OCI-LY1 (cell line): ENCODE data around the gene TACSTD2.

Experiments
- H2AFZ ChIP-seq: fragments of 200-600 bp; sonication (generic), shearing (Covaris generic); 2 replicates; pipeline ENCODE4 v1.6.0; 2014; ENCODE audit warnings: antibody characterized with exemption, mild to moderate bottlenecking, low read length
- H3F3A ChIP-seq: fragments of 200-600 bp; sonication (generic), shearing (Covaris generic); 2 replicates; pipeline ENCODE4 v1.6.0; 2014; ENCODE audit warnings: mild to moderate bottlenecking, antibody characterized with exemption, low read length, moderate library complexity; ENCODE audit not compliant: insufficient read depth
- H3K27ac ChIP-seq: fragments of 200-600 bp; sonication (generic); 2 replicates; pipeline ENCODE4 v1.5.1; 2014; ENCODE audit warnings: low read length, mixed run types, mild to moderate bottlenecking, low read depth; ENCODE audit not compliant: poor library complexity, severe bottlenecking
- H3K27me3 ChIP-seq: fragments of 200-600 bp; sonication (generic); 2 replicates; pipeline ENCODE4 v1.6.0; 2014; ENCODE audit warnings: antibody characterized with exemption, mild to moderate bottlenecking, low read length, moderate library complexity; ENCODE audit not compliant: insufficient read depth
- H3K36me3 ChIP-seq: fragments of 200-600 bp; sonication (generic); 2 replicates; pipeline ENCODE4 v1.6.1; 2014; ENCODE audit warnings: mild to moderate bottlenecking, antibody characterized with exemption, low read length, moderate library complexity, mixed read lengths; ENCODE audit not compliant: insufficient read depth
- H3K4me1 ChIP-seq: fragments of 200-600 bp; sonication (generic); 2 replicates; pipeline ENCODE4 v1.5.1; 2014; ENCODE audit warnings: mild to moderate bottlenecking, low read length, moderate library complexity; ENCODE audit not compliant: insufficient read depth, severe bottlenecking
- H3K4me2 ChIP-seq: fragments of 200-600 bp; sonication (generic), shearing (Covaris generic); 2 replicates; pipeline ENCODE4 v1.6.1; 2014; ENCODE audit warnings: low read length
- H3K4me3 ChIP-seq: fragments of 200-600 bp; sonication (generic); 2 replicates; pipeline ENCODE4 v1.5.1; 2014; ENCODE audit warnings: low read length, low read depth, mild to moderate bottlenecking, mixed read lengths; ENCODE audit not compliant: poor library complexity, severe bottlenecking
- H3K79me2 ChIP-seq: fragments of 200-600 bp; shearing (Covaris generic); 2 replicates; pipeline ENCODE4 v1.6.1; 2016; ENCODE audit warnings: mixed run types, low read length, mixed read lengths; ENCODE audit not compliant: insufficient read depth
- H3K9ac ChIP-seq: fragments of 200-600 bp; sonication (generic), shearing (Covaris generic); 2 replicates; pipeline ENCODE4 v1.6.1; 2014; ENCODE audit warnings: mild to moderate bottlenecking, low read length, mixed read lengths
- H3K9me2 ChIP-seq: fragments of 200-600 bp; sonication (generic), shearing (Covaris generic); 2 replicates; pipeline ENCODE4 v1.6.1; 2014; ENCODE audit warnings: low read depth, mild to moderate bottlenecking, low read length, mixed read lengths
- H3K9me3 ChIP-seq: fragments of 200-600 bp; shearing (Covaris generic); 2 replicates; pipeline ENCODE4 v1.6.1; 2014; ENCODE audit warnings: low read length, mixed read lengths
- H4K20me1 ChIP-seq: fragments of 200-600 bp; sonication (generic), shearing (Covaris generic); 2 replicates; pipeline ENCODE4 v1.6.0; 2016; ENCODE audit warnings: mild to moderate bottlenecking, low read length; ENCODE audit not compliant: insufficient read depth
- CTCF ChIP-seq: fragments of 200-600 bp; sonication (generic), shearing (Covaris generic); IDR thresholded peaks from 2 replicates; pipeline ENCODE4 v1.5.1; 2017; ENCODE audit warnings: mild to moderate bottlenecking, antibody characterized with exemption, low read length, moderate library complexity, mixed read lengths
- EZH2 ChIP-seq: fragments of 200-600 bp; sonication (generic), shearing (Covaris generic); IDR thresholded peaks from 2 replicates; pipeline ENCODE4 v1.8.0; 2017; ENCODE audit warnings: borderline replicate concordance, mixed run types, mild to moderate bottlenecking, antibody characterized with exemption, low read length, moderate library complexity, mixed read lengths

The TACSTD2 gene

GRCh38 chr1:58622571-58622970 is 45.5 kb upstream of the TACSTD2 start:
- Histone ChIP-seq H3K27ac (no peak overlapping the region), H3K79me2 (no peaks in the 10 kb centered on the region), H3K36me3 (no peaks in the 10 kb centered on the region), H2AFZ (no peak overlapping the region), H4K20me1 (no peaks in the 10 kb centered on the region), H3K27me3 (no peaks in the 10 kb centered on the region), H3F3A (no peaks in the 10 kb centered on the region), H3K4me3 (no peak overlapping the region), H3K9ac (no peak overlapping the region), H3K4me1 (no peaks in the 10 kb centered on the region), H3K9me3 (no peaks in the 10 kb centered on the region), H3K9me2 (no peaks in the 10 kb centered on the region), H3K4me2 (no peak overlapping the region)
- TF ChIP-seq EZH2 (no peak), CTCF (no peak)

- no peaks in the 10 kb centered on the region for H3K9me3 ChIP-seq
- no peak overlapping the region for H3K27ac ChIP-seq
- no peaks in the 10 kb centered on the region for H3K36me3 ChIP-seq
- H3K4me1 ChIP-seq = no peaks in the 10 kb centered on the region
- H3K79me2 ChIP-seq = no peaks in the 10 kb centered on the region
- H3K4me2 ChIP-seq = no peak overlapping the region
- no peak for TF ChIP-seq CTCF
- no peak for TF ChIP-seq EZH2
- H3K9me2 ChIP-seq = no peaks in the 10 kb centered on the region
- no peaks in the 10 kb centered on the region for H3F3A ChIP-seq
- H3K4me3 ChIP-seq = no peak overlapping the region
- no peaks in the 10 kb centered on the region for H4K20me1 ChIP-seq
- no peak overlapping the region for H2AFZ ChIP-seq
- no peaks in the 10 kb centered on the region for H3K27me3 ChIP-seq
- no peak overlapping the region for H3K9ac ChIP-seq
These were observed 44.3 kb upstream of the TACSTD2 start for GRCh38 chr1:58621391-58621790.

- no peak overlapping the region for H3K27ac ChIP-seq
- no peaks in the 10 kb centered on the region for H3K4me1 ChIP-seq
These were observed 43.9 kb upstream of the TACSTD2 start for GRCh38 chr1:58620926-58621325.

More at GRCh38 chr1:58620926-58621325, 43.9 kb upstream of the TACSTD2 start:
- Histone ChIP-seq H2AFZ (no peak overlapping the region), H3K4me2 (no peak overlapping the region), H3K4me3 (no peak overlapping the region), H3K9me2 (no peaks in the 10 kb centered on the region), H4K20me1 (no peaks in the 10 kb centered on the region), H3K9me3 (no peaks in the 10 kb centered on the region), H3K36me3 (no peaks in the 10 kb centered on the region), H3F3A (no peaks in the 10 kb centered on the region), H3K9ac (no peak overlapping the region), H3K27me3 (no peaks in the 10 kb centered on the region), H3K79me2 (no peaks in the 10 kb centered on the region)
- TF ChIP-seq EZH2 = no peak
- TF ChIP-seq CTCF = no peak
